8988T (cell line): Measurements from ENCODE around the gene CBX8.
A peak's percentile ranks its signal among the peaks of the same experiment; 100 is the strongest.

Source experiments
- DNase-seq: peaks from one replicate; pipeline ENCODE4 v3.0.0; 2011

Gene CBX8

GRCh38 chr17:79818026-79818758 is 21.3 kb upstream of the CBX8 start:
- DNase-seq = no peak

DNA sequence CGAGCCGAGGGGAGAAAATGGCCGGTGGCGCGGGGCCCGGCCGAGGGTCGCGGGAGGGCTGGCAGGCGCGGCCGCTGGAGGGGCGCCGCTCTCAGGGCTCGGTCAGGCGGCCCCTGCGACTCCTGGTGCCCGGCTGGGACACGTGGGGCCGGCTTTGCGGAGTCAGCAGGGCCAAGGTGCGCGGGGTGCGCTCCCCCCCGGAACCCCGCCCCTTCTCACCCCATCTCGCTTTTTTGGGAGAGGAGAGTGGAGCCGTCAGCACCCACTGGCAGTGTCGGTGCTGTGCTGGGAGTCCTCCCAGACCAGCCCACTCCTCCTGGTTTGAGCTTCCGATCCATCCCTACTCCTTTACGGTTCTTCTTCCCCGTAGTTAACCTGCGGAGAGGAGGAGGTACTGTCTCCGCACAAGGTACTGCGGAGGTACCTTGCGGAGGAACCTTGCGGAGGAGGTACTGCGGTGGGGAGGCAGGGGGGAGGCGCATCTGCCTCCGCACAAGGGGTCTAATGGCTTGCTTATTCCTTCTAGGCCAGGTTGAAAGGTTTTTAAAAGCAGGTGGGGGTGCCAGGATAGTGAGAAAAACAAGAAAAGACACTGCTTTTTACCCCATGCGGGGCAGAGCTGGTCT is 19.1 kb upstream of the CBX8 start:
- no peak for DNase-seq

- DNase-seq = no peak
Measured at GRCh38 chr17:79814974-79815835, 18.3 kb upstream of the CBX8 start.

- no peak for DNase-seq
Measured at GRCh38 chr17:79814127-79814973, 17.5 kb upstream of the CBX8 start.

DNA sequence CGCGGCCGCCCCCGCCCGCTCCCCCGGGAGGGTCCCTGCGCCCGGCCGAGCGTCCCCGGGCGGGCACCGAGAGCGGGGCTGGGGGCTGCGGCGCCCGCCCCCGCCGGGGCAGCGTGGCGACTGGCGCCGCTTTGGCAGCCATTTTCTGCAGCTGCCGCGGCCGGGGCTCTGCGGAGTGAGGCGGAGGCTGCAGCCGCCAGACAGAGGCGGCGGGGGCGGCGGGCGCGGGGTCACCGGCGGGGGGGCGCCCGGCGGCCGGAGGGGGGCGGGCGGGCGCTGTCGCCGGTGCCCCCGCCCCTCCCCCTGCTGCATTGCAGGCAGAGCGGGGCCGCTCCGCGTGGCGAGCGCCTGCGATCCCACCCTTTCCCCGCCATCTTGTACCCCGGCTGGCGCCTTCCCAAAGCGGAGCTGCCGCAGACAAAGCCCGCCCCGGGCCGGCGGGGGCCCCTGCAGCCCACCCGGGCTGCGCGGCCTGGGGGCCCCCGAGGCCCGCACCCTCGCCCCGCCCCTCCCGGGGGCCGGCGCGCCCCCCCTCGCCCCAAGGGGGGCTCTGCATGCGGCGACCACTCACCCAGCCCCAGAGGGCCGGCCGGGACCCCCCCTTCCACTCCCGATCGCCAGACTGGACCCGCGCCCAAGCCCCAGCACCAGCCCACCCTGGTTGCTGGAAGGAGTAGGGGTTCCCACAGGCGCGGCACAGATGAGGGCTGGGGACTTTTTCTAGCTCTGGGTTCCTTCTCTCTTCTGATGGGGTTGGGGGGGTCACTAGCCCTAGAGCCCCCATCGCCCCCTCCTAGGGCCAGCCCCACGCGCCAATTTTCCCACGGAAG is 16.6 kb upstream of the CBX8 start:
- DNase-seq = no peak

GRCh38 chr17:79812353-79813258 is 15.7 kb upstream of the CBX8 start:
- no peak for DNase-seq

- no peak for DNase-seq
Measured at GRCh38 chr17:79811868-79812352, 15.0 kb upstream of the CBX8 start.

DNA sequence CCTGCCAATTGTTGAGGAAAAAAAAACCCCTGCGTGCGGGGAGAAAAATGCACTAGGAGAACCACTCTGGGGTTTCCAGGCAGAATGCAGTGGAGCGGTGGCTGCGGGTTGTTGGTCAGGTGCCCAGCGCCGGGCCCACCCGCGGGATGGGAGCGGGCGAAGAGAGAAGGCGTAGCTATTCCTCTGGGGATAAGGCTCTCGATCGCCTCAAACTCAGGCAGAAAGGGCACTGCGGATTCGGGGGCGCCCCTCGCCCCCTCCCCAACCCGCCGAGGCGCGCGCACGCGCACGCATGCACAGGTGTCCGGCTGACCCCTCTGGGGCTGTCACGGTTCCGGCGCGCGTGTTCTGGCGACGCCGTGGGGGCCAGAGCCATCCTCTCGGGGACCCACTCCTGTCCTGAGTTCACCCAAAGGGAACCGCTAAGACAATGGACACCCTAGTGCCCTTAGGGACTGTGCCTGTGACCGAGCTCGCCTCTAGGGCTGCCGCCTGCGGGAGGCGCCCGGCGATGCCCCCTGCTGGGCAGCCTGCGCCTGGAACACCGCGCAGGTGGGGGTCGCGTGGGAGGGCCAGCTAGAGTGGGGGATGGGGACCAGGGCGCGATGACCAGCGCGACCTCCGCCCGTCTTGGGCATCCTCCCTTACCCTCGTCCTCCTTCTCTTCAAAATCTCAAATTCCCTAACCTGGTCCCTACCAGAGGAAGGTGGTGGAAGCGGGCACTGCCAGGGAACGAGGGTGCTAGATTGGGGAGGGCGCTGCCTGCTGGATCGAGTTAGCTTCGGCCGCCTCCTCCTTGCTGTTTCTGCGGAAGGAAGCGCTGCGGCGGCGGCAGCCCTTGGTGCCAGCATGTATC is 14.4 kb upstream of the CBX8 start:
- peak; percentile 92 for DNase-seq

GRCh38 chr17:79810130-79811010 is 13.5 kb upstream of the CBX8 start:
- DNase-seq = peak; percentile 85

DNA sequence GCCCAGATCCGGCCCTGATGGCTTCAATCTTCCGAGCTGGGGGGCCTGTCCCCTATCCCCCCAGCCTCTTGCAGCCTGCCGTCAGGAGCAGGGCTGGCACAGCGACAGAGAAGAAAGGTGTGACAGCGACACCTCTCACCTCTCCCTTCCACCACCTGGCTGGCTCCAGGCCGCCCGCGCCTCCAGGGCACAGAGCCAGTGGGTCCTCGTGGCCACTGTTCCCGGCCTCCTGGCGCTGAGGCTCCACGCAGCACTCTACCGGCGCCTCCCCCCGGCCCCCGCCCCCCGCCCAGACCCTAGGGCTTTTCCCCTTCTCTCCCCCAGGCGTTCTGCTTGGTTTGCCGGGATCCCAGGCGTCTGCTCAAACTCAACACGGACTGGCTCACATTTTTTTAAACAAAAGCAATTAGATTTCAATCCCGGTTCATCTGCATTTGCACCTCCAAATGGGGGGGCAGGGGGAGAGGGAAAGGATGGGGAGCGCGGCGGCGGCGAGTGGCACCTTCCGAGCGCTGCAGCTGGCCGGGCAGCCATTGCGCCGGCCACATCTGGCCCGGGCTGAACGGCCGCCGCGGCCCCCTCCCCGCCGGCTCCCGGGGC is 12.8 kb upstream of the CBX8 start:
- no peak for DNase-seq

GRCh38 chr17:79808763-79809529 is 12.1 kb upstream of the CBX8 start:
- DNase-seq = peak; percentile 91

DNA sequence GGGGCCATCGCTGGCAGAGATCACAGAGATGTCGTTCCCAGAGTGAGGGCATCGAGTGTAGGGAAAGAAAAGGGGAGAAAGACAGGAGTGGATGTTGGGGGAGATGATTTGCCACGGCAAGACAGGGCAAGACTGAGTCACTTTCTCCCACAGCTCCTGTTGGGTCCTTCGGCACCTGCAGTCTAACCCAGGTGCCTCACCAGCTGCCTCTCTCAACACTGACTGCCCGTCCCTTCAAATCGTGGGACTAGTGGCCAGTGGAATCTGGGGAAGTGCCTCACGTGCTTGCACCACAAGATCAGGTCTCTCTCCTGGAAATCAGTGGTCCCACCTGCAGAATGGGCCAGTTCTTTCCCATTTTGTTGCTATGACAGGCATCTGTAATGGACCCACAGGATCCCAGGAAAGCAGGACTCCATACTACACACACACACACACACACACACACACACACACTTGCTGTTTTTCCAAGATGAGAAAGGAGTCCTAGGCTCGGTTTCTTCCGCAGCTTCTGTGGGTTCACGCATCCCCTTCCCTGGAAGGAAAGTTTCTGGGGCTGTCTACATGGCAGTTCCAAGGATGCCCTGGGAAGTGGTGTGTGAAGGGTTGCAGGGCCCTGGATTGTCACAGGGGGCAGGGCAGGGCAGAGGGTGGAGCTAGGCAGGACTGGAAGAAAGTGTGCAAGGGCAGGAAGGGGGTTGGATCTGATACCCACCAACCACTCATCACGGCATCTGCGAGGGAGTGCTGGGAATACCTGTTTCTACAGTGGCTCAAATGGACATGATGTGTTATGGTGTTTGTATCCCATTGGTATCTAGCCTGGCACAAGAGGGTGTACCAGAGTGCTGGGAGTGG is 10.2 kb upstream of the CBX8 start:
- DNase-seq = no peak

- DNase-seq = no peak
Measured at GRCh38 chr17:79806446-79806760, 9.5 kb upstream of the CBX8 start.

GRCh38 chr17:79804856-79805696 is 8.2 kb upstream of the CBX8 start:
- DNase-seq = no peak
